Measurements from ENCODE around the gene SLC1A7. TPM values are rescaled to one million over a fixed set of nuclear protein-coding genes. Genes with fewer than 3 reads are reported as not detected.

Gene SLC1A7
- total RNA-seq, 1 donor from 2014 or later, result not detected

DNA sequence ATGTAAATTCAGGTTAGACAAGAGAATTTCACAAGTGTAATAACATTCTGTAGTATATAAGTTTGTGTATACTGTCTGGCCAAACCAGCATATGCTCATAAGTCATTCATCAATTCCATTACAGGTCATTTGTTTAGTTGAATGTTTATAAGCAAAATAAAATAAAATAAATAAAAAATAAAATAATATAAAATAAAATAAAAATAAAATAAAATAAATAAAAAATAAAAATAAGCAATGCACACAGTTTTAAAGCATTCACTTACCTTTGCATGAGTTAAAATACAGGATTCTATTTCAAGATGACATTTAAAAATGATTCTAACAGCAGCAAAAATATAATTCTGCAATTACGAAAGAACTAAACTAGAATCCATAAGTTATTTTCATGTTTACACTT lies 70.5 kb downstream of the SLC1A7 start:
- no peak for DNase-seq (ENCODE audit: low read depth)
- no peak for FAIRE-seq

DNA sequence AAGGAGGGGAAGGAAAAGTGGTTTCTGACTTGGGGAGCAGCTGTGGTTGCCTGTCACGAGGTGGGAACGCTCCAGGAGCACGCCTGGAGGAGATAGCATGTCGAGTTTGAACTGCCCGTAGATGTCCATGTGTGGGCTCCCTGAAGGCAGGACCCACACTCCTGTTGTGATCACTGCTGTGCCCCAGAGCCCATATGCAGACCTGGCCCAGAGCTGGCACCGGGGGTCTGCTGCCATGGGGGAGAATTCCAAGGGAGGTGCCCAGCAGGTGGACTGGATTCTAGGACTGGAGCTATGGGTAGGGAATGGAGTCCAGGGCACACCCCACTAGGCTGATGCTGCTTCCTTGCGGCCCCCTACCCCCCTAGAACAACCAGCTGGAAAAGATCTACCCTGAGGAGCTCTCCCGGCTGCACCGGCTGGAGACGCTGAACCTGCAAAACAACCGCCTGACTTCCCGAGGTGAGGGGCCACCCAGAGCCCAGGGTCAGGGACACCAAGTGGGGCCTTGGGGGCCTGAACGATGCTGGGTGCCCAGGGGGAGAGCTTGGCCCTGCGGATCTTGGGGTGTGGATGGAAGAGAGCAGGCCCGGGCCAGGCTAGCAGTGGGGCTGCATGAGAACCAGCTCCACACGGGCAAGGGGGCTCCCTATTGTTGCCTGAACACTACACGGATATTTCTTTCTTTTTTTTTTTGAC lies 71.1 kb downstream of the SLC1A7 start:
- H3K4me3 ChIP-seq (ENCODE audit: low read depth, low read length), result no peak overlapping the region
- no peaks in the 10 kb centered on the region for H3K36me3 ChIP-seq (ENCODE audit: control insufficient read depth, insufficient read depth, low read length)
- FAIRE-seq (no peak), DNase-seq (ENCODE audit: low read depth) (no peak)
- peaks cover 2% of the 10 kb centered on the region for H3K27me3 ChIP-seq (ENCODE audit: control insufficient read depth, insufficient read depth, low read length)
- TF ChIP-seq, protein P1, sequence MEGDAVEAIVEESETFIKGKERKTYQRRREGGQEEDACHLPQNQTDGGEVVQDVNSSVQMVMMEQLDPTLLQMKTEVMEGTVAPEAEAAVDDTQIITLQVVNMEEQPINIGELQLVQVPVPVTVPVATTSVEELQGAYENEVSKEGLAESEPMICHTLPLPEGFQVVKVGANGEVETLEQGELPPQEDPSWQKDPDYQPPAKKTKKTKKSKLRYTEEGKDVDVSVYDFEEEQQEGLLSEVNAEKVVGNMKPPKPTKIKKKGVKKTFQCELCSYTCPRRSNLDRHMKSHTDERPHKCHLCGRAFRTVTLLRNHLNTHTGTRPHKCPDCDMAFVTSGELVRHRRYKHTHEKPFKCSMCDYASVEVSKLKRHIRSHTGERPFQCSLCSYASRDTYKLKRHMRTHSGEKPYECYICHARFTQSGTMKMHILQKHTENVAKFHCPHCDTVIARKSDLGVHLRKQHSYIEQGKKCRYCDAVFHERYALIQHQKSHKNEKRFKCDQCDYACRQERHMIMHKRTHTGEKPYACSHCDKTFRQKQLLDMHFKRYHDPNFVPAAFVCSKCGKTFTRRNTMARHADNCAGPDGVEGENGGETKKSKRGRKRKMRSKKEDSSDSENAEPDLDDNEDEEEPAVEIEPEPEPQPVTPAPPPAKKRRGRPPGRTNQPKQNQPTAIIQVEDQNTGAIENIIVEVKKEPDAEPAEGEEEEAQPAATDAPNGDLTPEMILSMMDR (IDR thresholded peaks at IDR 0.05; ENCODE audit: insufficient read depth, low read length, severe bottlenecking), result no peak

More for the DNA sequence above, 70.5 kb downstream of the SLC1A7 start:
- TF ChIP-seq, protein P1 (IDR thresholded peaks at IDR 0.05; ENCODE audit: insufficient read depth, low read length, severe bottlenecking), result no peak
- H3K27me3 ChIP-seq (ENCODE audit: control insufficient read depth, insufficient read depth, low read length), result peaks cover 2% of the 10 kb centered on the region
- no peaks in the 10 kb centered on the region for H3K36me3 ChIP-seq (ENCODE audit: control insufficient read depth, insufficient read depth, low read length)
- H3K4me3 ChIP-seq (ENCODE audit: low read depth, low read length), result no peak overlapping the region

DNA sequence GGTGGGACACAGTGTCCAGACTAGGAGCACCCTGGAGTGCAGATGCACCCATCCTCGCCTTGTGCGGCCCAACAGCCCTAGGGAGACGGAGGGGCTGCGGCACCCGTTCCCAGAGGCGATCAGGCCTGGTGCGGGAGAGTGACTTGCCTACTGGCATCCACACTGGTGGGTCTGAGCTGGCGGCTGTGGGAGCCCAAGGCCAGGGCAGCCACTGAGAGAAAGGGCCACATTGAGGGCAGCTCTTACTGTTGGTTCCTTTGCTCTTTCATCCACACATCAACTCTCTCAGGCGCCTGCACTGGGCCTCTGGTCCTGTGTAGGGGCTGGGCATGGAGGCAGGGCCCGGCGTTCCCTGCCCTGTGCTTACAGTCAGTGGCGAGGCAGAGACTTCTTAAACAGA lies 71.8 kb downstream of the SLC1A7 start:
- FAIRE-seq (no peak), DNase-seq (ENCODE audit: low read depth) (no peak)

GRCh38 chr1:53069663-53070327 lies 72.6 kb downstream of the SLC1A7 start:
- Histone ChIP-seq H3K36me3 (ENCODE audit: control insufficient read depth, insufficient read depth, low read length) (no peaks in the 10 kb centered on the region), H3K27me3 (ENCODE audit: control insufficient read depth, insufficient read depth, low read length) (peaks cover 2% of the 10 kb centered on the region), H3K4me3 (ENCODE audit: low read depth, low read length) (no peak overlapping the region)
- TF ChIP-seq, protein P1 (IDR thresholded peaks at IDR 0.05; ENCODE audit: insufficient read depth, low read length, severe bottlenecking), result no peak
- DNase-seq (ENCODE audit: low read depth), result no peak
- FAIRE-seq, result no peak

More for the DNA sequence above, 71.8 kb downstream of the SLC1A7 start:
- Histone ChIP-seq H3K36me3 (ENCODE audit: control insufficient read depth, insufficient read depth, low read length) (no peaks in the 10 kb centered on the region), H3K27me3 (ENCODE audit: control insufficient read depth, insufficient read depth, low read length) (peaks cover 2% of the 10 kb centered on the region), H3K4me3 (ENCODE audit: low read depth, low read length) (no peak overlapping the region)
- TF ChIP-seq, protein P1 (IDR thresholded peaks at IDR 0.05; ENCODE audit: insufficient read depth, low read length, severe bottlenecking), result no peak

GRCh38 chr1:53069265-53069662 lies 73.2 kb downstream of the SLC1A7 start:
- Histone ChIP-seq H3K36me3 (ENCODE audit: control insufficient read depth, insufficient read depth, low read length) (no peaks in the 10 kb centered on the region), H3K4me3 (ENCODE audit: low read depth, low read length) (no peak overlapping the region), H3K27me3 (ENCODE audit: control insufficient read depth, insufficient read depth, low read length) (peaks cover 4% of the 10 kb centered on the region)
- DNase-seq (ENCODE audit: low read depth) (no peak), FAIRE-seq (no peak)
- TF ChIP-seq, protein P1 (IDR thresholded peaks at IDR 0.05; ENCODE audit: insufficient read depth, low read length, severe bottlenecking), result no peak
